GM12873 (cell line): Measurements from ENCODE around the gene MRPL54.

Experiments used
- CTCF ChIP-seq: IDR thresholded peaks from 2 replicates; pipeline ENCODE4 v1.5.1; 2012; ENCODE audit warnings: low read depth, mild to moderate bottlenecking, moderate library complexity, low read length, control low read depth; ENCODE audit not compliant: insufficient read depth; ENCODE audit errors: missing control alignments

Gene MRPL54

GRCh38 chr19:3768015-3768747 is 5.7 kb downstream of the MRPL54 start:
- TF ChIP-seq CTCF: no peak

- no peak for TF ChIP-seq CTCF
These were observed 6.2 kb downstream of the MRPL54 start for GRCh38 chr19:3768748-3769099.

DNA sequence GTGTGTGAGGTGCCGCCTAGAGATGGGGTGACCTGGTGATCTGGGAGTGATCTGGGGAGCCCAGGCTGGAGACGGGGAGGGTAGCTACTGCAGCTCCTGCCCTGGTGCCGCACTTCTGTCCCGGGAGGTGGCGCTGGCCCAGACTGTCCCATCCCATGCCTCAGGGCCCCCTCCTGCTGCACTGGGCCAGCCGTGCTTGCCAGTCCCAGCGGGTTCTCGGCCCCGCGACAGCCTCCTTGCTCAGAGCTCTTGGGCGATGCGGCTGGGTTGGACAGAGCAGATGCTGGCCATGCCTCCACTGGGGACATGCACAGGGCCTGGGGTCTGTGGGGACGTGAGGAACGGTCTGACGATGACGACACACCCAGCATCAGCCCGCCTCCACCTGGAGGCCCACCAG is 7.0 kb downstream of the MRPL54 start:
- TF ChIP-seq CTCF: no peak

DNA sequence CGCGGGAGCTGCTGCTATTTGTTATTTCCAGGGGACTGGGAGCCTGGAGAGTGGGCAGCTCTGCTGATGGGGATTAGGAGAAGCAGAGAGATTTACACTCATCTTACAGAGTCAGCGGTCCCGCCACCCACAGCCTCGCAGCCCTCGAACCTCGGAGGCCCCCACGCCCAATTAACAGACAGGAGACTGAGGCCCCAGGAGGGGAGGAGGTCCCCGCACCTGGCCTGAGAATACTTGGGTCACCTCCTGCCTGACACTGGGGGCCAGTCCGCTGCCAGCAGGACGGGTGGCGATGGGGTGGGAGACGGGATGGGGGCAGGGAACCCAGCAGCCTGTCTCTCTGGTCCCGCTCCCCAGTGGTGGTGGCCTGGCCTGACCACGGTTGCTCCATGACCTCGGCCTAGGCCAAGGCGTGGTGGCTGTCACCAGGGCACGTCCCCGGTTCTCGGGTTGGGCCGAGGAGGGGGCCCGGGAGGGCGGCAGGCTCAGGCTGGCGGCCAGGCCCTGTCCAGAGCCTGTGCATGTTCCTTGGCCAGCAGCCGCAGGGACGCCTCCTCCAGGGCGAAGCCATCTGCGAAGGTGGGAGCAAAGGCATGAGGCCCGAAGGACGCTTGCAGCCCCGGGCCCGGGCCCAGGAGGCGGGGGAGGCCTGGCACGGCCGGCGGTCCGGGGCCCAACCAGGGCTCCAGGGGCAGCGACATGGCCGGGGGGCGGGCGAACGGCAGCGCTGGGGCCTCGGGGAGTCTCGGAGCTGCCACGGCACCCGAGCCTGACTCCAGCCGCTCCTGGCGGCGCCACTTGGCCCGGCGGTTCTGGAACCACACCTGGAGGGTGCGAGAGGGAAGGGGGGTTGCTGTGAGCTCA is 7.9 kb downstream of the MRPL54 start:
- no peak for TF ChIP-seq CTCF

DNA sequence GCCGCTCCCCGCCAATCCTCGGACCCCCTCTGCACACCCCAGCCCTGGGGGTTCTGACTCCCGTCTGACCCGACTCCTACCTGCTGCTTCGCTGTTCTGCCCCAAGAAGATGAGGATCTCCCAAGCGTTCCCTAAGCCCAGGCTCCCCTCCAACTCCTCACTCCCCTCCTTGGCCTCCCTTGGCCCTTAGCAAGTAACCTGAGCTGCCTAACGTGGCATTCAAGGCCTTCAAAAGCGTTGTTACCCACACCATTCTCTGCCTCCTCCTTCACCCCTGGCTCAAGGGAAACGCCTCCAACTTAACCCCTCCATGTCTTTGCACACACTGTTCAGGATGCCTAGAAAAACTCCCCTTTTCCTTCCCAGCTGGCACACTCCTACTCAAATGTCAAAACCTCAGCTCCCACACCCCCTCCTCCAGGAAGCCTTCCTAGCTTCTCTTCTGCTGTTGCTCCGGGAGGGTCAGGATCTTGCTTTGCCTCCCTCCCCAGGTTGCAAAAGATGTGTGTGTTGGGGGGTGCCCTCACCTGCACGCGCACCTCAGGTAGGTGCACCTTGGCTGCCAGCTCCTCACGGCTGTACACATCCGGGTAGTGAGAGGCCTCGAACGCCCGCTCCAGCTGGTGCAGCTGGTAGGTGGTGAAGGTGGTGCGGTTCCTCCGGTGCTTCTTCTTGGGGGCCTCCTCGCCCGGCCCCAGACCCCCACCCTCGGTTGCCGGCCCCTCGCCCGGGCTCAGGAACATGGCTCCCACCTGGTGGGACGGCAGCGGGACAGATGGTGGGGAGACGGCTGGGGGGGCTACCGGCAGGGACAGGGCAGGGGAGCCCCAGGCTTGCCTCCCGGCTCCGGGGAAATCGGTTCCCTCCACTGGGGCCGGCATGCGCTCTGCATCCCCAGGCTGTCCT is 8.8 kb downstream of the MRPL54 start:
- no peak for TF ChIP-seq CTCF

- no peak for TF ChIP-seq CTCF
These were observed 9.5 kb downstream of the MRPL54 start, which contains the start of gene RAX2 for GRCh38 chr19:3771906-3772455. RAX2 (minus strand) TSS chr19:3772228; CDS start chr19:3771742, 486 bp downstream.
